Panc1 (cell line): Measurements from ENCODE around the gene USP9Y.

Experiments
- POLR2AphosphoS5 ChIP-seq: IDR thresholded peaks from 2 replicates; pipeline ENCODE4 v1.6.1; 2012; ENCODE audit warnings: mild to moderate bottlenecking, low read depth, low read length, moderate library complexity
- SIN3A ChIP-seq: IDR thresholded peaks from 2 replicates; pipeline ENCODE4 v1.6.1; 2012; ENCODE audit warnings: low read depth, mild to moderate bottlenecking, low read length, moderate library complexity, borderline replicate concordance; ENCODE audit not compliant: insufficient read depth
- TF ChIP-seq, protein P1 (sequence below): fragments of 450-650 bp; IDR thresholded peaks from 2 replicates; pipeline ENCODE4 v1.5.1; 2017; ENCODE audit warnings: mild to moderate bottlenecking
- TF ChIP-seq, protein P2 (sequence below), 2 experiments: IDR thresholded peaks; 2 replicates each; pipeline ENCODE4 v1.6.1; 2011 to 2012; ENCODE audit warnings: low read depth in 2 of 2, control low read depth in 1 of 2, low read length in 1 of 2, mild to moderate bottlenecking in 1 of 2, moderate library complexity in 1 of 2; ENCODE audit not compliant: insufficient read depth in 1 of 2

DNA sequence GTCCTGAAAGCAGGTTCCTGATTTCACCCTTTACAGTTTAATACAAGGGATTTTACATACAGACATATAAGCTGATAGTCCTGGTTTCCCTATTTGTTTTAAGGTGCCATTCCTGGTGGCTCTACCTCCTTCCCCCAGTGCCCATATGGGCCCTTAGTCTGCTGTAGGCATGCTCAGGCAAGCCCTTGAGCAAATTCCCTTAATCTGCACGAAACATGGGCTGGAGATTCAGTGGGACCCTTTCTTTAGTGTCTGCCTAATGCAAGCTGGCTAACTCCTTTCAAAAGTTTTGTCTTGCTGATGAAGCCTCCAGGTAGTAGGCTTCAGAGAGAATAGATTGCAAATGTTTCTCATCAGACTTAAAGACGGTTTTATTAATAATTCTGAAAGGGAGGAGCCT is 22.9 kb upstream of the USP9Y start:
- TF ChIP-seq POLR2AphosphoS5 (no peak), SIN3A (no peak)
- TF ChIP-seq, protein P1, sequence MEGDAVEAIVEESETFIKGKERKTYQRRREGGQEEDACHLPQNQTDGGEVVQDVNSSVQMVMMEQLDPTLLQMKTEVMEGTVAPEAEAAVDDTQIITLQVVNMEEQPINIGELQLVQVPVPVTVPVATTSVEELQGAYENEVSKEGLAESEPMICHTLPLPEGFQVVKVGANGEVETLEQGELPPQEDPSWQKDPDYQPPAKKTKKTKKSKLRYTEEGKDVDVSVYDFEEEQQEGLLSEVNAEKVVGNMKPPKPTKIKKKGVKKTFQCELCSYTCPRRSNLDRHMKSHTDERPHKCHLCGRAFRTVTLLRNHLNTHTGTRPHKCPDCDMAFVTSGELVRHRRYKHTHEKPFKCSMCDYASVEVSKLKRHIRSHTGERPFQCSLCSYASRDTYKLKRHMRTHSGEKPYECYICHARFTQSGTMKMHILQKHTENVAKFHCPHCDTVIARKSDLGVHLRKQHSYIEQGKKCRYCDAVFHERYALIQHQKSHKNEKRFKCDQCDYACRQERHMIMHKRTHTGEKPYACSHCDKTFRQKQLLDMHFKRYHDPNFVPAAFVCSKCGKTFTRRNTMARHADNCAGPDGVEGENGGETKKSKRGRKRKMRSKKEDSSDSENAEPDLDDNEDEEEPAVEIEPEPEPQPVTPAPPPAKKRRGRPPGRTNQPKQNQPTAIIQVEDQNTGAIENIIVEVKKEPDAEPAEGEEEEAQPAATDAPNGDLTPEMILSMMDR, result no peak
- TF ChIP-seq, protein P2, sequence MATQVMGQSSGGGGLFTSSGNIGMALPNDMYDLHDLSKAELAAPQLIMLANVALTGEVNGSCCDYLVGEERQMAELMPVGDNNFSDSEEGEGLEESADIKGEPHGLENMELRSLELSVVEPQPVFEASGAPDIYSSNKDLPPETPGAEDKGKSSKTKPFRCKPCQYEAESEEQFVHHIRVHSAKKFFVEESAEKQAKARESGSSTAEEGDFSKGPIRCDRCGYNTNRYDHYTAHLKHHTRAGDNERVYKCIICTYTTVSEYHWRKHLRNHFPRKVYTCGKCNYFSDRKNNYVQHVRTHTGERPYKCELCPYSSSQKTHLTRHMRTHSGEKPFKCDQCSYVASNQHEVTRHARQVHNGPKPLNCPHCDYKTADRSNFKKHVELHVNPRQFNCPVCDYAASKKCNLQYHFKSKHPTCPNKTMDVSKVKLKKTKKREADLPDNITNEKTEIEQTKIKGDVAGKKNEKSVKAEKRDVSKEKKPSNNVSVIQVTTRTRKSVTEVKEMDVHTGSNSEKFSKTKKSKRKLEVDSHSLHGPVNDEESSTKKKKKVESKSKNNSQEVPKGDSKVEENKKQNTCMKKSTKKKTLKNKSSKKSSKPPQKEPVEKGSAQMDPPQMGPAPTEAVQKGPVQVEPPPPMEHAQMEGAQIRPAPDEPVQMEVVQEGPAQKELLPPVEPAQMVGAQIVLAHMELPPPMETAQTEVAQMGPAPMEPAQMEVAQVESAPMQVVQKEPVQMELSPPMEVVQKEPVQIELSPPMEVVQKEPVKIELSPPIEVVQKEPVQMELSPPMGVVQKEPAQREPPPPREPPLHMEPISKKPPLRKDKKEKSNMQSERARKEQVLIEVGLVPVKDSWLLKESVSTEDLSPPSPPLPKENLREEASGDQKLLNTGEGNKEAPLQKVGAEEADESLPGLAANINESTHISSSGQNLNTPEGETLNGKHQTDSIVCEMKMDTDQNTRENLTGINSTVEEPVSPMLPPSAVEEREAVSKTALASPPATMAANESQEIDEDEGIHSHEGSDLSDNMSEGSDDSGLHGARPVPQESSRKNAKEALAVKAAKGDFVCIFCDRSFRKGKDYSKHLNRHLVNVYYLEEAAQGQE (IDR thresholded peaks at IDR 0.05; ENCODE audit: insufficient read depth in 1 of 2, low read depth in 2 of 2, low read length in 1 of 2), result no peak
